ENCODE results near the gene OTUB2. TPM values are rescaled to one million over a fixed set of nuclear protein-coding genes. Genes with fewer than 3 reads are reported as not detected.

The OTUB2 gene
- total and polyA plus RNA-seq, 2 of the 8 experiments (the other 6 are each of a cell fraction or from before 2014, with no cell fraction given) = 2.2 to 4.2 TPM

- TF ChIP-seq JUND (IDR thresholded peaks at IDR 0.05; ENCODE audit: low read length) (no peak), SP4 (IDR thresholded peaks at IDR 0.05; ENCODE audit: low read length) (no peak), TAF7 (optimal IDR thresholded peaks at IDR 0.05; ENCODE audit: borderline replicate concordance, low read depth, low read length) (no peak), TCF12 (IDR thresholded peaks at IDR 0.05; ENCODE audit: low read depth, low read length) (no peak), ASH2L (IDR thresholded peaks at IDR 0.05; ENCODE audit: low read length) (no peak)
Observed at GRCh38 chr14:94011795-94012194, 14.3 kb upstream of the OTUB2 start (continued).

Measured in H1 (cell line).